WTC11 (cell line): ENCODE data around the gene PRKAR1B.

Source experiments
- IRF2 ChIP-seq: sonication (generic); formaldehyde crosslinking; IDR thresholded peaks from 2 replicates; pipeline ENCODE4 v1.8.0; 2022; ENCODE audit warnings: low read depth, missing genetic modification reagents, borderline replicate concordance
- NFYB ChIP-seq: sonication (generic); formaldehyde crosslinking; conservative IDR thresholded peaks from 2 replicates; pipeline ENCODE4 v1.8.0; 2022; ENCODE audit warnings: low read depth, missing genetic modification reagents
- NR2C2 ChIP-seq: sonication (generic); formaldehyde crosslinking; IDR thresholded peaks from 2 replicates; pipeline ENCODE4 v1.8.0; 2022; ENCODE audit warnings: mild to moderate bottlenecking, missing genetic modification reagents
- RELA ChIP-seq: sonication (generic); formaldehyde crosslinking; IDR thresholded peaks from 2 replicates; pipeline ENCODE4 v1.8.1; 2022; ENCODE audit warnings: missing genetic modification reagents, mild to moderate bottlenecking, borderline replicate concordance
- SMAD3 ChIP-seq: sonication (generic); formaldehyde crosslinking; IDR thresholded peaks from 2 replicates; pipeline ENCODE4 v1.8.0; 2022; ENCODE audit warnings: missing genetic modification reagents, mild to moderate bottlenecking, borderline replicate concordance
- TF ChIP-seq, protein P1 (sequence below): fragments of 200-600 bp; IDR thresholded peaks from 2 replicates; pipeline ENCODE4 v1.8.0; 2022; ENCODE audit warnings: antibody characterized with exemption
- TF ChIP-seq, protein P2 (sequence below): sonication (generic); formaldehyde crosslinking; IDR thresholded peaks from 2 replicates; pipeline ENCODE4 v1.8.1; 2023; ENCODE audit warnings: mild to moderate bottlenecking, missing genetic modification reagents, borderline replicate concordance
- TF ChIP-seq, protein P3 (sequence below): sonication (generic); formaldehyde crosslinking; IDR thresholded peaks from 2 replicates; pipeline ENCODE4 v1.8.1; 2022; ENCODE audit warnings: low read depth, mild to moderate bottlenecking, moderate library complexity, missing genetic modification reagents, borderline replicate concordance
- TF ChIP-seq, protein P4 (sequence below): sonication (generic); formaldehyde crosslinking; IDR thresholded peaks from 2 replicates; pipeline ENCODE4 v1.8.0; 2023; ENCODE audit warnings: missing genetic modification reagents
- TF ChIP-seq, protein P5 (sequence below): sonication (generic); formaldehyde crosslinking; conservative IDR thresholded peaks from 2 replicates; pipeline ENCODE4 v1.8.1; 2022; ENCODE audit warnings: mild to moderate bottlenecking, missing genetic modification reagents
- TF ChIP-seq, protein P6 (sequence below): sonication (generic); formaldehyde crosslinking; IDR thresholded peaks from 2 replicates; pipeline ENCODE4 v1.8.0; 2022; ENCODE audit warnings: missing genetic modification reagents

- TF ChIP-seq, protein P1, sequence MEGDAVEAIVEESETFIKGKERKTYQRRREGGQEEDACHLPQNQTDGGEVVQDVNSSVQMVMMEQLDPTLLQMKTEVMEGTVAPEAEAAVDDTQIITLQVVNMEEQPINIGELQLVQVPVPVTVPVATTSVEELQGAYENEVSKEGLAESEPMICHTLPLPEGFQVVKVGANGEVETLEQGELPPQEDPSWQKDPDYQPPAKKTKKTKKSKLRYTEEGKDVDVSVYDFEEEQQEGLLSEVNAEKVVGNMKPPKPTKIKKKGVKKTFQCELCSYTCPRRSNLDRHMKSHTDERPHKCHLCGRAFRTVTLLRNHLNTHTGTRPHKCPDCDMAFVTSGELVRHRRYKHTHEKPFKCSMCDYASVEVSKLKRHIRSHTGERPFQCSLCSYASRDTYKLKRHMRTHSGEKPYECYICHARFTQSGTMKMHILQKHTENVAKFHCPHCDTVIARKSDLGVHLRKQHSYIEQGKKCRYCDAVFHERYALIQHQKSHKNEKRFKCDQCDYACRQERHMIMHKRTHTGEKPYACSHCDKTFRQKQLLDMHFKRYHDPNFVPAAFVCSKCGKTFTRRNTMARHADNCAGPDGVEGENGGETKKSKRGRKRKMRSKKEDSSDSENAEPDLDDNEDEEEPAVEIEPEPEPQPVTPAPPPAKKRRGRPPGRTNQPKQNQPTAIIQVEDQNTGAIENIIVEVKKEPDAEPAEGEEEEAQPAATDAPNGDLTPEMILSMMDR = no peak
- TF ChIP-seq RELA (CRISPR knock-in tag) (no peak), NR2C2 (no peak), NFYB (CRISPR knock-in tag) (no peak), IRF2 (CRISPR knock-in tag) (no peak), SMAD3 (CRISPR knock-in tag) (no peak)
- TF ChIP-seq, protein P2, sequence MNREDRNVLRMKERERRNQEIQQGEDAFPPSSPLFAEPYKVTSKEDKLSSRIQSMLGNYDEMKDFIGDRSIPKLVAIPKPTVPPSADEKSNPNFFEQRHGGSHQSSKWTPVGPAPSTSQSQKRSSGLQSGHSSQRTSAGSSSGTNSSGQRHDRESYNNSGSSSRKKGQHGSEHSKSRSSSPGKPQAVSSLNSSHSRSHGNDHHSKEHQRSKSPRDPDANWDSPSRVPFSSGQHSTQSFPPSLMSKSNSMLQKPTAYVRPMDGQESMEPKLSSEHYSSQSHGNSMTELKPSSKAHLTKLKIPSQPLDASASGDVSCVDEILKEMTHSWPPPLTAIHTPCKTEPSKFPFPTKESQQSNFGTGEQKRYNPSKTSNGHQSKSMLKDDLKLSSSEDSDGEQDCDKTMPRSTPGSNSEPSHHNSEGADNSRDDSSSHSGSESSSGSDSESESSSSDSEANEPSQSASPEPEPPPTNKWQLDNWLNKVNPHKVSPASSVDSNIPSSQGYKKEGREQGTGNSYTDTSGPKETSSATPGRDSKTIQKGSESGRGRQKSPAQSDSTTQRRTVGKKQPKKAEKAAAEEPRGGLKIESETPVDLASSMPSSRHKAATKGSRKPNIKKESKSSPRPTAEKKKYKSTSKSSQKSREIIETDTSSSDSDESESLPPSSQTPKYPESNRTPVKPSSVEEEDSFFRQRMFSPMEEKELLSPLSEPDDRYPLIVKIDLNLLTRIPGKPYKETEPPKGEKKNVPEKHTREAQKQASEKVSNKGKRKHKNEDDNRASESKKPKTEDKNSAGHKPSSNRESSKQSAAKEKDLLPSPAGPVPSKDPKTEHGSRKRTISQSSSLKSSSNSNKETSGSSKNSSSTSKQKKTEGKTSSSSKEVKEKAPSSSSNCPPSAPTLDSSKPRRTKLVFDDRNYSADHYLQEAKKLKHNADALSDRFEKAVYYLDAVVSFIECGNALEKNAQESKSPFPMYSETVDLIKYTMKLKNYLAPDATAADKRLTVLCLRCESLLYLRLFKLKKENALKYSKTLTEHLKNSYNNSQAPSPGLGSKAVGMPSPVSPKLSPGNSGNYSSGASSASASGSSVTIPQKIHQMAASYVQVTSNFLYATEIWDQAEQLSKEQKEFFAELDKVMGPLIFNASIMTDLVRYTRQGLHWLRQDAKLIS (CRISPR knock-in tag) = no peak
- TF ChIP-seq, protein P3, sequence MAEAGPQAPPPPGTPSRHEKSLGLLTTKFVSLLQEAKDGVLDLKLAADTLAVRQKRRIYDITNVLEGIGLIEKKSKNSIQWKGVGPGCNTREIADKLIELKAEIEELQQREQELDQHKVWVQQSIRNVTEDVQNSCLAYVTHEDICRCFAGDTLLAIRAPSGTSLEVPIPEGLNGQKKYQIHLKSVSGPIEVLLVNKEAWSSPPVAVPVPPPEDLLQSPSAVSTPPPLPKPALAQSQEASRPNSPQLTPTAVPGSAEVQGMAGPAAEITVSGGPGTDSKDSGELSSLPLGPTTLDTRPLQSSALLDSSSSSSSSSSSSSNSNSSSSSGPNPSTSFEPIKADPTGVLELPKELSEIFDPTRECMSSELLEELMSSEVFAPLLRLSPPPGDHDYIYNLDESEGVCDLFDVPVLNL (CRISPR knock-in tag) = no peak
- TF ChIP-seq, protein P4, sequence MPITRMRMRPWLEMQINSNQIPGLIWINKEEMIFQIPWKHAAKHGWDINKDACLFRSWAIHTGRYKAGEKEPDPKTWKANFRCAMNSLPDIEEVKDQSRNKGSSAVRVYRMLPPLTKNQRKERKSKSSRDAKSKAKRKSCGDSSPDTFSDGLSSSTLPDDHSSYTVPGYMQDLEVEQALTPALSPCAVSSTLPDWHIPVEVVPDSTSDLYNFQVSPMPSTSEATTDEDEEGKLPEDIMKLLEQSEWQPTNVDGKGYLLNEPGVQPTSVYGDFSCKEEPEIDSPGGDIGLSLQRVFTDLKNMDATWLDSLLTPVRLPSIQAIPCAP (CRISPR knock-in tag) = no peak
- TF ChIP-seq, protein P5, sequence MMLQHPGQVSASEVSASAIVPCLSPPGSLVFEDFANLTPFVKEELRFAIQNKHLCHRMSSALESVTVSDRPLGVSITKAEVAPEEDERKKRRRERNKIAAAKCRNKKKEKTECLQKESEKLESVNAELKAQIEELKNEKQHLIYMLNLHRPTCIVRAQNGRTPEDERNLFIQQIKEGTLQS (CRISPR knock-in tag) = no peak
- TF ChIP-seq, protein P6, sequence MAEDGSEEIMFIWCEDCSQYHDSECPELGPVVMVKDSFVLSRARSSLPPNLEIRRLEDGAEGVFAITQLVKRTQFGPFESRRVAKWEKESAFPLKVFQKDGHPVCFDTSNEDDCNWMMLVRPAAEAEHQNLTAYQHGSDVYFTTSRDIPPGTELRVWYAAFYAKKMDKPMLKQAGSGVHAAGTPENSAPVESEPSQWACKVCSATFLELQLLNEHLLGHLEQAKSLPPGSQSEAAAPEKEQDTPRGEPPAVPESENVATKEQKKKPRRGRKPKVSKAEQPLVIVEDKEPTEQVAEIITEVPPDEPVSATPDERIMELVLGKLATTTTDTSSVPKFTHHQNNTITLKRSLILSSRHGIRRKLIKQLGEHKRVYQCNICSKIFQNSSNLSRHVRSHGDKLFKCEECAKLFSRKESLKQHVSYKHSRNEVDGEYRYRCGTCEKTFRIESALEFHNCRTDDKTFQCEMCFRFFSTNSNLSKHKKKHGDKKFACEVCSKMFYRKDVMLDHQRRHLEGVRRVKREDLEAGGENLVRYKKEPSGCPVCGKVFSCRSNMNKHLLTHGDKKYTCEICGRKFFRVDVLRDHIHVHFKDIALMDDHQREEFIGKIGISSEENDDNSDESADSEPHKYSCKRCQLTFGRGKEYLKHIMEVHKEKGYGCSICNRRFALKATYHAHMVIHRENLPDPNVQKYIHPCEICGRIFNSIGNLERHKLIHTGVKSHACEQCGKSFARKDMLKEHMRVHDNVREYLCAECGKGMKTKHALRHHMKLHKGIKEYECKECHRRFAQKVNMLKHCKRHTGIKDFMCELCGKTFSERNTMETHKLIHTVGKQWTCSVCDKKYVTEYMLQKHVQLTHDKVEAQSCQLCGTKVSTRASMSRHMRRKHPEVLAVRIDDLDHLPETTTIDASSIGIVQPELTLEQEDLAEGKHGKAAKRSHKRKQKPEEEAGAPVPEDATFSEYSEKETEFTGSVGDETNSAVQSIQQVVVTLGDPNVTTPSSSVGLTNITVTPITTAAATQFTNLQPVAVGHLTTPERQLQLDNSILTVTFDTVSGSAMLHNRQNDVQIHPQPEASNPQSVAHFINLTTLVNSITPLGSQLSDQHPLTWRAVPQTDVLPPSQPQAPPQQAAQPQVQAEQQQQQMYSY (CRISPR knock-in tag) = no peak
These were observed 81.5 kb downstream of the PRKAR1B start for GRCh38 chr7:645606-646005.
